SIG-M5 treated with dmso at 0.1 percent for 504 hours (cell line): Measurements from ENCODE around the gene SNAPC4.
A peak's percentile ranks its signal among the peaks of the same experiment; 100 is the strongest.

ENCODE experiments used
- DNase-seq: peaks from one replicate; lab custom pipeline; 2025; ENCODE audit not compliant: unreplicated experiment; lab: John Stamatoyannopoulos, UW

Gene SNAPC4

DNA sequence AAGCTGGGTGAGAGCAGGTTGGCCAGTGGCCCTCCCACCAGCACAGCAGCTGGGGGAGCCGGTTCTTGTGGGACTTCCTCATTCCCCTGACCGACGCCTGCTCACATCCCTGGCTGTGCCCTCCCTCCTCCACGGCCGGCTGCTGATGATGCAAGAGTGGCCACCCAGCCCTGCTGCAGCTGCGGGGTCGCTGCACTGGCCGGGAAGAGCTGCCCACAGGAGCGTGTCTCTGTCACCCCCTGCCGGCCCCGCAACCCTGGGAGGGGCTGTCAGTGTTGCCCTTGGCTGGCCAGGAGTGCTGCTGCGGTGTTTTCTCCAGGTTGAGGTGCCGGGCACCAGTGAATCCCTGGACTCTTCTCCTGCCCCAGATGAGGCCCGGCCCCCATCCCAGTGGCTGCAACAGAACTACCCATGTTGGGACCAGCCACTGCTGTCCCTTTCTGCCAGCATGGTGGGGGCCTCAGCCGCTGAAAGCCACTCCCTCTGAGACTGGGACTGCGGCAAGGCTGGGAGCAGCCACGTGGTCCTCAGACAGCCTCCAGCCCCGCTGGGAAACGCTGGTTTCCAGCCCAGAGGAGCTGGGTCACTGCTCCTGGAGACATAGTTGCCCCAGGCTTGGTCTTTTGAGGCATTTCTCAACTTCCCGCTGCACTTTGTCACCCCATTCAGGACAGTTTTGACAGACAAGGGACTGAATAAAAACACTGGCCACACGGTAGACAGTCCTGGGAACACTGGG lies 27.2 kb downstream of the SNAPC4 start:
- peak; percentile 75 for DNase-seq

DNA sequence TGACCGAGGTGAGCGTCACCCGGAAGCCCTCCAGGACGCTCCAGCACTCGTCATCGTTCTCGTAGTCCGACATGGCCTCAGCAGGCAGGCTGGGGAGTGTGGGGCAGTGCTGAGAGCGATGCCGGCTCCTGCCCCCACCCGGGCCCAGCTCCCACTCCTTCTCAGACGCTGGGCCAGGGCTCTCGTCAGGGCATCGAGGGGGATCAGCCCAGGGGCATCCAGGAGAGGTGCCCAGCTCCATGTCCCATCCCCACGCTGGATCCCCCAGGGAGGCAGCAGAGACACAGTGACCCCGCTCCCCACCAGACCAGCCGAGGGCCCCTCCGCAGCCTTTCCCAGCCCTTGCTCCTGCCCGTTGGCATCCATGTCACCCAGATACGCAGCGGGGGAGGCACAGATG lies 28.0 kb downstream of the SNAPC4 start:
- DNase-seq: no peak

DNA sequence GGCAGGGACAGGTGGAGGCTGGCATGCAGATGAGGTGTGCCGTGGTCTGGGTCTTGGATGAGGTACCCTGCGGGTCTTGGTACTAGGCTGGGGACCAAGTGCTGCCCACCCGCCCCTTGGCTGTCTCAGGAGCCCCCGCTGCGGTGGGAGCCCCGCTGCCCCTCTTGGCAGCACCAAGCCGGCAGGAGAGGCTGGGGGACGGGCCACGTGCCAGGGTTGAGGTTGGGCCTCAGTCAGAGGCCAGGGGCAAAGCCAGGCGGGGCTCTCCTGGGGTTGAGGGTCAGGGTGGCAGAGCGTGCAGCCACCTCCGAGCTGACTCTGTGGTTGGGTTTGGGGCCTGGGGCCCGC lies 28.5 kb downstream of the SNAPC4 start:
- no peak for DNase-seq

DNA sequence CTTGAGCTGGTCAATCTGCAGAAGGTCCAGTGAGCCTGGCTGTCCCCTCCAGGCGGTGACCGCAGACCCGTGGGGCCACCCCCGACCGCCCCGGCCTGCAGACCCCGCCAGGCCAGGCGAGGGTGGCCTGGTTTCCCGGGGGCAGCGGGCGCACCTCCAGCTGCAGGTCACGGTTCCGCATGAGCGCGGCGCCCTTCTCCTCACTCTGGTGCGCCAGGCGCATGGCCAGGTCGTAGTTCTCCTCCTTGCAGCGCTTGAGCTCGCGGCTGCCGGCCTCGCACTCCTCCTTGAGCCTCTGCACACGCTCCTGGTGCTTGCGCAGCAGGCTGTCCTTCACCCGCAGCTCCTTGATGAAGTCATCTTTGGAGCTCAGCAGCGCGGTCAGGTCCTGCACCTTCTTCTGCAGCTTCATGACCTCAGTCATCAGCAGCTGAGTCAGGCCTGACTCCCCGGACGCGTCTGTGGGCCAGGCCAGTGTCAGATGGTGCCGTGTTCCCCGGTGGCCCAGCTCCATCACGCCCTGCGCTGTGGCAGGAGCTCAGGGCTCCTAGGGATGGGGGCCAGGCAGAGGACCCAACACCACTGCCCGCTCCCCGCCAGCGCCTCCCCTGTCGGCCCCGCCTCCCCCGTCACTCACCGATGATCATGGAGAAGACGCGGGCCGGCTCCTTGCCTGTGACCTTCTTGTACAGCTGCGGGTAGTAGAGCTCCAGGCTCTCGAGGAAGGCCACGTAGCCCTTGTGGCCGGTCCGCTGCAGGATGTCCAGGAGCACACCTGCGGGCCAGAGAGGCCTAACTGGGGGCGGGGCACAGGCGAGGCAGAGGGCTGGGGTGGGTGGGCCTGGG lies 29.1 kb downstream of the SNAPC4 start:
- no peak for DNase-seq

DNA sequence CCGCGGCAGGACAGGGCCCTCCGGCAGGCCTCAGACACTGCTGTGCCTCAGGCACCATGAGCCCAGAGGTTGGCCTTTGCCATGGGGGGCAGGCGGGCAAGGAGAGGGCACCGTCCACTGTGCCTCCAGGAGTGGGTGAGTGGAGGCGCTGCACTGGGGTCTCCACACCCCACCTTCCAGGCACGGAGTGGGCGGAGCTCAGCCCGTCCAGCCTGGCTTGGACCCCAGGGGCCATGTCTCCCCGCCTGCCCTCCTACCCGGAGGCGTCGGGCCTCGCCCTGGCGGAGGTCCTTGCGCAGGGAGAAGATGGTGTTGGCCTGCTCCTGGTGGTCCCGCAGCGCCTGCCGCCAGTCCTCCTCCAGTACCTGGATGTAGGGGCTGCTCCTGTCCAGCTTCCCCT lies 29.9 kb downstream of the SNAPC4 start:
- no peak for DNase-seq

DNA sequence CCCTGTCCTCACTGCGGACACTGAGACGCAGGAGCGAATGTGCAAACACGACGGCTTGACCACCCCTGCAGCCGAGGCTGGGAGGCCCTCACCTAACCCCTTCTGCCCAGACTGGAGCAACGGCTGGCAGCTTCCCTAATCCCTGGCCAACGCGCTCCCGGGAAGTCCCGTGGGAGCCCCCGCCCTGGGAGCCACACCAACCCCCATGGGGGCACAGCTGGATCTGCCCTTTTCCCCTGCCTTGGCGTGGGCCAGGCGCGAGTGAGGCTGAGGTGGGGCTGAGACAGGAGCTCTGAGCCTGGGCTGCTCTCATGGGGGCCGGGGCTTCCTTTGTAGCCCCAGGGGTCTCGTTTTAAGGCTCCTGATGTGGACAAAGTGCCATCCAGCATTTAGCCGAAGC lies 31.8 kb downstream of the SNAPC4 start:
- no peak for DNase-seq

DNA sequence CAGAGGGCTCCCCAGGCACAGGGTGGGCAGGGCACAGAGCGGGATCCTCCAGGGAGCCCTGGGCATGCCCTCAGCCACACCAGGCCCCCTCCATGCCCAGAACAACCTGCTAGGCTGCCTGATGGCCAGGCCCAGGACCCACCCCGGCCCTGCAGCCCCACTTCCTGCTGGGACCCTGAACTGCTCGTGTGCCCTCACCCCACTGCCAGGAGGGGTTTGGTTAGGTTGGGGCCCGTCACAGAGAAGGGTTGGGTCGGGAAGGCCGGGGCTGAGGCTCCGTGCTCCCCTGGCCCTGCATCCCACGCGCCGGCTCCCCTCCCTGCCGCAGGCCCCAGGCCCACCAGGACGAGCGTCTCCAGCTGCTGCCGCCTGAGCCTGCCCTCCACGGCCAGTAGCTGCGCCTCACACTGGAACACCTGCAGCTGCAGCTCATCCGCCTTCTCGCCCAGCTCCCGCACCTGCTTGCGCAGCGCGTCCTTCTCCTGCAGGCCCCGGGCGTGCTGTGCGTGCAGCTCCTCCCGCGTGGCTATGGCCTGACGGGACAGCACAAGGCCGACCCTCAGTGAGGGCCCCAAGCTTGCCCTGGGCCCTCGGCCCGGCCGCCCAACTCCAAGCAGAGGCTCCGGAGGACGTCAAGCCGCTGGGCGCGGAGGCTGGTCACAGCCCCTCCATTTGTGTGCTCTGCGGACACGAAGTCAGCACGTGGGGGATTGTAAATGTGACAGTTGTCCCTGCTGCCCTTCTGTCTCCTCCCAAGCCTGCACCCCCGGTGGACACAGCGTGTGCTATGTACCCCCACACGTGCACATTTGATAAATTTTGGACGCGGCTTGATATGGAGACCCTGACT lies 32.4 kb downstream of the SNAPC4 start:
- no peak for DNase-seq

DNA sequence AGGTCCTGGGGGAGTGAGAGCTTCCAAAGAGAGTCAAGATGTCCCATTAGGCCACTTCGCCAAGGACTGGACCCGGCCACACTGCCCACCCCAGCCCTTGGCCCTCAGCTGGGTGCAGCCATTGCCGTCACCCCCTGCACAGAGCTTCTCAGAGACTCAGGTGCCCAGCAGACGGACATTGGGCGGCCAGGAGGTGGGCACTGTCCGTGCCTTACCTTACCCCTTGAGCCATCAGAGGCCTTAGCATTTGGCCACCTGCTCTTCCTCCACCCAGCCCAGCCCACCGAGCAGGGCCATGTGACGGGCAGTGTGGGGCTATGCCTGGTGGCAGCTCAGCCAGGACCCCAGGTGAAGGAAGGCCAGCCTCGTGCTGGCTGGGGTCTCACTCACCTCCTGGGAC lies 33.1 kb downstream of the SNAPC4 start:
- no peak for DNase-seq

DNA sequence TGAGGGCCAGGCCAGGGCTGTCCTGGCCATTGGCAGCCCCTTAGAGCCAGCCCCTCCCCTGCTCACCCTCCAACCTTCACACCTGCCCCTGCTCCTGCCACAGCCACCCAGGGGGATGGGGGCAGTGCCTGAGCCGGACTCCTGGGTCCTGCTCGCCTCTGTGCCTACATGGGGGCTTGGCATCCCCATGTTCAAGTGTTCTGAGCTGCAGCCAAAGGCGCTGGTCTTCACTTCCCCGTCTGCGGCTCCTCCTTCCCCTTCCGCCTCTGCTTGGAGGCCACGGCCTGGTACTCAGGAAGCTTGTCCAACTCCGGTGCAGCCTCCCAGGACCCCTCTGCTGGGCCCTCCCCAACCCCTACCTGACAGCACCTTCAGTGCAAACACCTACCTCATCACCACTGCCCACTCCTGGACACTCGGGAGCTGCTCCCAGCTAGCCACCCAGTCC lies 34.2 kb downstream of the SNAPC4 start:
- no peak for DNase-seq

DNA sequence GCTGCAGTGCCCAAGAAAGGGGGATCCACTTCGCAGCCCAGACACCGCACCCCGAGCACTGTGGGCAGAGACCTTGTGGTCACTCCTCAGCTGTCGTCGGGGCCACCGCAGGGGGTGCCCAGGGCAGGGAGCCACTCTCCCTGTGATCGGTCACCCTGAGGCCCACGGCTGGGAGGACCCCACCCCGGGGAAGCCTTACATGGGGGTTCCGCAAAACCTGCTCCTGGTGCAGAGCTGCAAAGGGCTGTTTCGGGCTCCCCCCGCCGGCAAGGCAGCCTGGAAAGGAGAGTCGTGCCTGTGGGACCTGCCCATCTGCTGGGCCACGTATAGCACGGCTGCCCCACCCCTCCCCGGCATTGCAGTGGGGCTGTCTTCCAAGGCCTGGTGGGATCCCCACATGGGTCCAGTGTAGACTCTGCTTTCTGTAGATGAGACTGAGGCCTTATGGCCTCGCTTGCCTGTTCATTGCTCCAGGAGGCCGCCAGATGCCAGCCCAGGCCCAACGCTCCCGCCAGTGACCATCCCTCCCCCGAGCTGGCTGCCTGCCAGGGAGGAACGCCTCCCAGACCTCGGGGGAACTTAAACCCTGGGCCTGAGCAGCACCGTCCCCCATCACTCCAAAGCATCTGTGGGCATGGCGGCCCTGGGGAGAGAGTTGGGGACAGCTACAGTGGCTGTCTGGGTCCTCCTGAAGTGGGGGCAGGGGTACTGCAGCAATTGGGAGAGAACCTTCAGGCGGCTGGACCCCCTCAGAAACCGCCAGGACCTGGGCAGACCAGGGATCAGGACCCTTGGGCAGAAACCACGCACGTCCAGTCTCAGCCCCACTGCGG lies 34.8 kb downstream of the SNAPC4 start:
- no peak for DNase-seq

DNA sequence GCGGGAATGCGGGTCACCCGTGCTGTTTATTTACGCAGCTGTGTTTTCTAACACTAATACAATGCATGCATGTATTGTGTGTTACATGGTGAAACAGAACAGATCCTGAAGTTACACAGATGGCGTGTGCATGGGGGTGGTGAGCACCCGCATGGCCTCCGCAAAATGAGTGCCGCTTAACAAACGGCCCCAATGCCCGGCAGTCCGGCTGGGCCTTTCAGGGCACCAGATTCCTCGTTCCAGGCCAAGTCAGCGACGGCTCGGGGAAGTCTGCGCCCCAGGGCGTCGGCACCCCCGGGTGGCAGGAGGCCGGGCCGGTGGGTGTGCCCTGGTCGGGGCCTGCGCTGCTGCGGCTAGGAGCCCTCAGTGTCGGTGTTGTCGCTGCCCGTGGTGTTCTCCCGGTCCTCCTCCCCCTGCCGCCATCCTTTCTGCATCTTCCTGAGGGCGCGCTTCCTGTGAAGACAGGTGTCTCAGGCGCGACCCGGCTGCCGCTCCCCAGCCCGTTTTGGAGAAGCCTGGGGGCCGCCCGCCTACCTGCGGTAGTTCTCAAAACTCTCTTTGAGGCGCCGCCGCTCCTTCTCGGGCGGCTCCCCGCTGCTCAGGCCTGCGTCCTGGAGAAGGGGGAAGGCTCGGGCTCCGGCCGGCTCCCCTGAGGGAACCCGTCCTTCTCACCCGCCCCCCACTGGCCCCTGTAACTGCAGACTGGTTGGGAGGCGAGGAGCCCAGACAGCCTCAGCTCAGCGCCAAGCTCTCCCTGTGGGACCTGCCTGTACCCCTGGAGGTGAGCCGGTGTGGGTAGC lies 35.8 kb downstream of the SNAPC4 start:
- DNase-seq: no peak

DNA sequence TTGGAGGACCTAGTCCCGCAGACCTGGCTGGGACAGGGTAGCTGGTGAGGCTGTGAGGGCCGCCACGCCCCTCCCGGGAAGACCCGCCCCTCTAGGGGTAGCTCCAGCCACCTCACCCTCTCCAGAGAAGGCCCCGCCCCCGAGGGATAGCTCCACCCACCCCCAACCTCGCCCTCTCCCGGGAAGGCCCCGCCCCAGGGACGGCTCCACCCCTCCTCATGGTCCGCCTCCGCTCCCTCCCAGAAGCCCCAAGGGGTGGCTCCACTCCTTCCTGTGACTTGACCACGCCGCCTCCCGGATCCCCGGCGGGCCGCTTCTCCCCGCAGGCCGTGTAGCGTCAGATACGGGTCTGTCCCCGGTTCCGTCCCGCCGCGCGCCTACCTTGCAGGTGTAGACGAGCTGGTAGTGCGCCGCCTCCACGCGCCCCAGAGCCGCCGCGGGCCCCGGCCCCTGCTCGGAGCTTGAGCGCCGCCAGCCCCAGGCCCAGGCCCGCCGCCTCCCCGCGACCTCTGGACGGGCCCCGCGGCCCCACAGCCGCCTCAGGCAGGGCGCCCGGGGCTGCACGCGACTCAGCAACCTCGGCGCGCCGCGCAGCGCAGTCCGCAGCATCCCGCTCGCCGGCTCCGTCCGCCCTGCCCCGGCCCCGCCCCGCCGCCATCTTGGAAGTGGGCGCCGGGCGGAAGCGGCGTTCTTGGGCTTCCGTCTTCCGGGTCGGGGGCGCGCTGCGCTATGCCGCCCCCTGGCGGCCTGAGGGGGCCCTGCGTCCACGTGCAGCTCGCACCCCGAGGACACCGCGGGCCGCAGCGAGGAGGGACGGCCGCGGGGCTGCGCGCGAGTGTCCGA lies 36.6 kb downstream of the SNAPC4 start, which contains the start of gene DNLZ:
Gene DNLZ, minus strand, starts transcription at position 639 of the 843 bp plus-strand sequence. Its CDS starts 30 bp downstream, at position 609.
- peak; percentile 83 for DNase-seq

DNA sequence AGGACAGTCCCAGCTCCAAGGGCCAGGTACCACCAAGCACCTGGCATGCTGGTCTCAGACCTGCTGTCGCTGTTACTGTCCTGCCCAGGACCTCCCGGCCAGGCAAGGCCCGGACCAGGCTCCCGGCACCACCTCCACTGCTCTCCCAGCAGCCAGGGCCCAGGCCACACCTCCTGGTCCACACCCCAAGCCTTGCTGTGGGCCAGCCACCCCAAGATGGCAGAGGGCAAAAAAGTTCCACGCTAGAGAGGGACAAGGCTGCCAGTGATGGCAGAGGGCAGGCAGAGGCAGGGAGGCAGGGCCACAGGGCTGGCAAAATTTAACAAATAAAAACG lies 37.6 kb downstream of the SNAPC4 start:
- no peak for DNase-seq

DNA sequence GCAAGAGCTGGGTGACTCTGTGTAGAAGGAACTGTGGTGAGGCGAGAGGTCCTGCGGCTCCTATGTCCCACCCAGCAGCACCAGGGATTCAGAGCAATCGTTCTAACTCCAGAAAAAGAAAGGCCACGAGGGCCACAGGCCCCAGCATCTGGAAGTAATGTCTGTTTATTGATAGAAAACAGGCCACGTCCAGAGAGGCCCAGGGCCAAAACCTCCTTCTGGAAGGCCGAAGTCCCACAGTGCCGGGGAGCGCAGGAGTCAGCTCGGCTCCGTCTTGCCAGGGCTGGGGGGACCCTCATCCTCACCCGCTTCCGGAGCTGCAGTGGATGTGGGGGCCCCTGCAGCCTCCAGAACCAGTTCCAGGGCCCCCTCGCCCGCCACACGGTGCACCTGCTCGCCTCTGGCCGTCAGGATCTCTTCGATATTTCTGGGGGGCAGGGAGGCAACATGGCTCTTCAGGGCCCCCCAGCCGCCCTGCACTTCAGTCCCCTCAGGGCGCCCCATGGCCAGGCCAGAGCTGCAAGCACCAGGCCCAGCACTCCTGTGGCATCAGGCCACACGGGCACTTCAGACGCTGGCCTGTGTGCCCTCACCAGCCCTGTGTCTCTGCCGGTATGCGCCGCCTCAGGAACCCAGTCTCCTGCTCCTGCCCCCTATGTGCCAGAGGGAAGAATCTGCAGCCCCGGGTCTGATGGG lies 38.1 kb downstream of the SNAPC4 start:
- no peak for DNase-seq

DNA sequence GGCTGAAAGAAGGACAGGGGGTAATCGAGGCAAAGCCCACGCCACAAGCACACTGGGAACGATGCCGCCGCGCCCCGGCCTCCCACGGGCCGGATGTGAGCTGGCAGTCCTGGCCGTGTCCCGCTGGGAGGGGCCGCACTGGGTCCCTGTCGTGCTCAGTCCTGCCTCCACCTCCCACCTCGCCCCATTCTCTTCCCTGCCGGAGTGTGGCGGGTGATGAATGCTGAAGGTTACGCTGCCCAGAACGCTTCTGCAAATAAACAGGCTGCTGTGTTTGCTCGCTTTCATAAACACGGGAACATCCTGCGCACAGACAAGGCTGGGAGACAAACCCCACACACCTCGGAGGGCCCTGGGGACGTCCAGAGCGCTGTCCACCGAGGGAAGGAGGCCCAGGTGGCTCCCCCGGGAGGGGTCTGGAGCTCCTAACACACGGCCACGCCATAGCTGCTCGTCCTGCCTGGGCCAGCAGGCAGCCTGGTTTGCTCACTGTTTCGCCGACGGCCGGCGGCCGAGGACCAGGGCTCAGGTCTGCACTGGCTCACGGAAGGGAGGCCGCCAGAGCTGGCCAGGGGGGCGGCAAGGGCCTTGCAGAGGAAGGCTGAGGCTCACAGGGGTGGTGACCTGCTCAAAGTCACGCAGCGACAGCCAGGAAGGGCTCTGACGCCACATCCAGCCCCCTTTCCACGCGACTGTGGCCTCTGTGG lies 38.8 kb downstream of the SNAPC4 start:
- DNase-seq: no peak

DNA sequence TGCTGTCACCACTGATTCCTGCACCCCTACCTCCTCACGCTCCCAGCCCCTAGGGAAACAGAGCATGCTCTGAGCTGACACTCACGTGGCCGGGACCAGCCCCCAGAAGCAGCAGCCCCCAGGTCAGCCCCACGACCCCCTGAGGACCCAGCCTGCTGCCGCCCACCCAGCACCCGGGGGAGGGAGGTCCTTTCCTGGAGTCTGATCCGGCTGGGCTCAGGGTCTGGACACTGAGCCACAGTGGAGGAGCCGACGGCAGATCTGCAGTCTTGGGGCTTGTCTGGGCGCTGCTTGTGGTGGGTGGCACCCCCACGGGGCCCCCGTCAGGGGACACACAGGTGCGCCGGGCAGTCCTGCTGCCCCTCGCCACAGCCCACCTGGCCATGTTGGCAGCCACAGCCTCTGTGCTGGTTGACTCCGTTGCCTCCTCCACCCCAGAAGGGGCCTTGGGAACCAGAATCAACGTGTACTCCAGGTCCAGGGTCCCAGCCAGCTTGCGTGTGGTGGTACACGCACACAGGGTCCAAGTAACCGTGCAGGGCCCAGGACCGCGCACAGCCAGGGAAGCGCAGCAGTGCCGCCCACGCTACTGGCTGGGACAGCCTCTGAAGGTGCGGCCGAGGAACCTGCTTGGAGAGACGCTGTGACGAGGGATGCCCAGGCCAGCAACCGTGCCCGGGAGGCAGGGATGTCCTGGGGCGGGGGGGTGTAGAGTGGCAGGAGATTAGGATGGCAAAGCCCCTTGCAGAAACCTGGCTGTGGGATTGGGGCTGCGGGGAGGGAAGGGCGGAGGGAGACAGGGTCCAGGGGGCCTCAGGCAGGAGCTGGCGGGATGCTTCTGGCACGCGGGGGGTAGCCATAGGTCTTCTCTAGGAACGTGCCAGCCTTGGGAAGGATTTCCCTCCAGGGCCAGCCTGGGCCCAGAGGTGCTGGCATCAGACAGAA lies 39.9 kb downstream of the SNAPC4 start:
- DNase-seq: no peak

DNA sequence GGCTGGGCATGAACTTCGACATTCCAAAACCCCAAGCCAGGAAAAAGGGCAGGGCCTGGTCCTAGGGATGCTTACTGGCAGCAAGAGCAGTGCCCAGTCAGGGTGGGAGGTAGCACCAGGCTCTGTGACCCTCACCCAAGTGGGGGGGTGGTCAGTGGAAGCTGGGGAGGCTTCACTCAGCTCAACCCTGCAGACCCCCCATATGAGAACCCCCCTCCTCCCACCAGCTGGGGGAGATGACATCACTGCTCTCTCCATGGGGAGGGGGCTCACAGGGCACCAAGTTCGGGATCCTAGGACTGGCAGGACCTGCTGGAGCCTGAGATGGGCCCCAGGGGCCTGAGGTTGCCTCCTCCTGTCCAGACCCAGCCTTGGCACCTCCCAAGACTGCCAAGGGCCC lies 41.1 kb downstream of the SNAPC4 start:
- no peak for DNase-seq
